K562 (cell line): Measurements from ENCODE around the gene GYG2. TPM values are rescaled to one million over a fixed set of nuclear protein-coding genes. Genes with fewer than 3 reads are reported as not detected.

ENCODE experiments used
- ATAC-seq: fragments of 200-7000 bp; cut with Tn5 transposase; 3 replicates; pipeline ENCODE4 v1.9.1; 2020; ENCODE audit warnings: moderate library complexity
- BruUV-seq: library from RNA; stranded (reverse); fragments of 400-500 nt; replicated peaks from 2 replicates; lab custom pipeline; 2021; lab: Mats Ljungman, UMichigan
- CTCF ChIA-PET: fragments of 300-600 bp; formaldehyde crosslinking; extraction: SDS; loops from one replicate; lab custom pipeline; 2021; ENCODE audit warnings: low intra/inter-chr PET ratio; lab: Yijun Ruan, JAX
- POLR2A ChIA-PET: fragments of 300-600, 350-650 bp; sonication (Branson Sonifier 250); formaldehyde crosslinking; extraction: SDS; loops from one replicate; lab custom pipeline; 2021; ENCODE audit warnings: antibody characterized with exemption, inconsistent platforms; lab: Yijun Ruan, JAX
- DNase-seq, 4 experiments: peaks; one replicate each; pipeline versions ENCODE4 v3.0.0 to v3.0.0-alpha.2; 2011 to 2018; ENCODE audit warnings: low spot score in 3 of 4, mixed read lengths in 3 of 4; ENCODE audit errors: extremely low read depth in 1 of 4
- FAIRE-seq: peaks from 2 replicates; lab custom pipeline; 2011; peaks lifted over from hg19 to GRCh38; lab: Jason Lieb, UNC
- H2AFZ ChIP-seq: 2 replicates; pipeline ENCODE4 v1.6.0; 2011; ENCODE audit warnings: low read depth, low read length, control low read depth, inconsistent platforms
- H3K27ac ChIP-seq: fragments of 200-600 bp; 3 replicates; pipeline ENCODE4 v1.8.0; 2011; ENCODE audit warnings: low read depth, mild to moderate bottlenecking, control low read depth, inconsistent platforms, low read length, moderate library complexity, mixed read lengths; ENCODE audit errors: extremely low read depth
- H3K27me3 ChIP-seq, 2 experiments: fragments of 300-600 bp in 1 of 2; 2 replicates in 1 of 2; 3 replicates in 1 of 2; pipeline versions ENCODE4 v1.6.0 to v1.8.0; 2011; ENCODE audit warnings: inconsistent platforms in 2 of 2, low read length in 2 of 2, mild to moderate bottlenecking in 1 of 2, mixed read lengths in 1 of 2, moderate library complexity in 1 of 2; ENCODE audit not compliant: control insufficient read depth in 2 of 2, insufficient read depth in 2 of 2
- H3K36me3 ChIP-seq: fragments of 300-600 bp; 3 replicates; pipeline ENCODE4 v1.8.0; 2011; ENCODE audit warnings: mild to moderate bottlenecking, low read length, inconsistent platforms; ENCODE audit not compliant: control insufficient read depth, insufficient read depth
- H3K4me1 ChIP-seq, 2 experiments: fragments of 200-600 bp in 1 of 2; replicated peaks in 1 of 2; 2 replicates in 1 of 2; 3 replicates in 1 of 2; pipeline versions ENCODE4 v1.5.1 to v1.8.0; 2011; ENCODE audit warnings: inconsistent platforms in 2 of 2, low read length in 2 of 2, mild to moderate bottlenecking in 1 of 2, mixed read lengths in 1 of 2, moderate library complexity in 1 of 2; ENCODE audit not compliant: control insufficient read depth in 2 of 2, insufficient read depth in 2 of 2
- H3K4me2 ChIP-seq: 2 replicates; pipeline ENCODE4 v1.6.1; 2011; ENCODE audit warnings: low read length, control low read depth, inconsistent platforms, mixed read lengths; ENCODE audit not compliant: insufficient read depth
- H3K4me3 ChIP-seq: fragments of 200-600 bp; sonication (generic), shearing (Covaris generic); 2 replicates; pipeline ENCODE4 v1.5.1; 2016; ENCODE audit warnings: control low read depth, inconsistent platforms
- H3K79me2 ChIP-seq: fragments of 200-600 bp; 3 replicates; pipeline ENCODE4 v1.8.0; 2011; ENCODE audit warnings: low read length, inconsistent platforms; ENCODE audit not compliant: control insufficient read depth, insufficient read depth
- H3K9ac ChIP-seq, 2 experiments: 2 replicates each; pipeline versions ENCODE4 v1.6.0 to v1.6.1; 2011; ENCODE audit warnings: low read depth in 2 of 2, low read length in 2 of 2, control low read depth in 1 of 2, inconsistent platforms in 1 of 2, mild to moderate bottlenecking in 1 of 2, mixed read lengths in 1 of 2; ENCODE audit not compliant: insufficient read depth in 1 of 2
- H3K9me1 ChIP-seq: one replicate; pipeline ENCODE4 v1.6.0; 2011; ENCODE audit warnings: inconsistent platforms, mild to moderate bottlenecking, low read length, moderate library complexity; ENCODE audit not compliant: control insufficient read depth, insufficient read depth
- H3K9me3 ChIP-seq: replicated peaks from 2 replicates; pipeline ENCODE4 v1.5.1; 2011; ENCODE audit warnings: low read depth, low read length, inconsistent platforms; ENCODE audit not compliant: control insufficient read depth, insufficient read depth
- H4K20me1 ChIP-seq: replicated peaks from 2 replicates; pipeline ENCODE4 v1.6.1; 2011; ENCODE audit warnings: low read length, inconsistent platforms, mixed read lengths; ENCODE audit not compliant: control insufficient read depth, insufficient read depth
- AFF4 ChIP-seq: sonication (generic); formaldehyde crosslinking; IDR thresholded peaks from 2 replicates; pipeline ENCODE4 v1.8.0; 2023; ENCODE audit warnings: mild to moderate bottlenecking, missing genetic modification reagents
- CBX5 ChIP-seq: IDR thresholded peaks from 2 replicates; pipeline ENCODE4 v1.6.1; 2014; ENCODE audit warnings: low read depth, borderline replicate concordance
- FOXP1 ChIP-seq: sonication (generic); formaldehyde crosslinking; IDR thresholded peaks from 2 replicates; pipeline ENCODE4 v1.8.0; 2022; ENCODE audit warnings: mild to moderate bottlenecking, missing genetic modification reagents
- GATAD2A ChIP-seq: fragments of 450-650 bp; IDR thresholded peaks from 2 replicates; pipeline ENCODE4 v1.6.1; 2017
- JUN ChIP-seq, 2 experiments: sonication (generic) in 1 of 2; formaldehyde crosslinking in 1 of 2; IDR thresholded peaks; 2 replicates each; pipeline versions ENCODE4 v1.6.1 to v1.8.0; 2012 to 2022; ENCODE audit warnings: borderline replicate concordance in 2 of 2, mild to moderate bottlenecking in 2 of 2, improper control_type of control experiment in 1 of 2, low read depth in 1 of 2, low read length in 1 of 2, missing genetic modification reagents in 1 of 2
- MAFG ChIP-seq: fragments of 450-650 bp; conservative IDR thresholded peaks from 2 replicates; pipeline ENCODE4 v1.6.1; 2016; ENCODE audit warnings: missing genetic modification characterization, missing compliant biosample characterization
- MCM5 ChIP-seq: fragments of 450-650 bp; IDR thresholded peaks from 2 replicates; pipeline ENCODE4 v1.6.1; 2016; ENCODE audit warnings: low read depth
- MLLT1 ChIP-seq, 2 experiments: fragments of 450-650 bp; IDR thresholded peaks; 2 replicates each; pipeline ENCODE4 v1.6.1; 2016
- POLR3G ChIP-seq: IDR thresholded peaks from 2 replicates; pipeline ENCODE4 v1.6.1; 2011; ENCODE audit not compliant: insufficient read length, insufficient replicate concordance; ENCODE audit errors: extremely low read depth
- PTRF ChIP-seq: fragments of 450-650 bp; IDR thresholded peaks from 2 replicates; pipeline ENCODE4 v1.6.1; 2016; ENCODE audit warnings: mild to moderate bottlenecking, missing genetic modification characterization, missing compliant biosample characterization
- RAD21 ChIP-seq, 2 experiments: fragments of 250-450 bp in 1 of 2; fragments of 450-650 bp in 1 of 2; sonication (Bioruptor Pico) in 1 of 2; formaldehyde crosslinking in 1 of 2; IDR thresholded peaks in 1 of 2; conservative IDR thresholded peaks in 1 of 2; 2 replicates each; pipeline versions ENCODE4 v1.4.0 to v1.8.0; 2020 to 2022; ENCODE audit warnings: mild to moderate bottlenecking in 2 of 2, moderate library complexity in 1 of 2
- RBM17 ChIP-seq: fragments of 200-400 bp; formaldehyde crosslinking; IDR thresholded peaks from 2 replicates; pipeline ENCODE4 v1.6.1; 2017; ENCODE audit warnings: low read depth, mild to moderate bottlenecking, low read length, borderline replicate concordance
- RNF2 ChIP-seq: sonication (generic); IDR thresholded peaks from 2 replicates; pipeline ENCODE4 v1.6.1; 2016
- TBL1XR1 ChIP-seq, 2 experiments: IDR thresholded peaks; 2 replicates each; pipeline ENCODE4 v1.6.1; 2012; ENCODE audit warnings: improper control_type of control experiment in 2 of 2, low read length in 2 of 2, mild to moderate bottlenecking in 1 of 2
- TRIM24 ChIP-seq, 2 experiments: fragments of 450-650 bp; IDR thresholded peaks; 2 replicates each; pipeline ENCODE4 v1.6.1; 2016
- TRIM28 ChIP-seq: fragments of 450-650 bp; IDR thresholded peaks from 2 replicates; pipeline ENCODE4 v1.6.1; 2017
- ZFX ChIP-seq: sonication (generic); formaldehyde crosslinking; IDR thresholded peaks from 2 replicates; pipeline ENCODE4 v1.8.0; 2022; ENCODE audit warnings: mild to moderate bottlenecking, missing genetic modification reagents, moderate library complexity
- WGBS: fragments of 100-300 bp; shearing (Covaris generic); methylation state at CpG from one replicate; pipeline ENCODE4 v1.1.6; 2016; ENCODE audit warnings: low coverage, mixed read lengths; ENCODE audit not compliant: insufficient coverage; ENCODE audit errors: missing lambda C conversion rate; 5-methylcytosine and 5-hydroxymethylcytosine counted together
- in situ Hi-C: fragments of 300-500 bp; cut with MboI; formaldehyde crosslinking; loops from 4 replicates; pipeline ENCODE4 v1.15.0; 2018; ENCODE audit warnings: inconsistent platforms, mixed read lengths
- intact Hi-C: fragments of 100-400 bp; cut with micrococcal nuclease; formaldehyde crosslinking; loops from 2 replicates; pipeline ENCODE4 v1.14.2; 2022
- polyA plus RNA-seq, 8 experiments: library from polyadenylated mRNA; depleted of rRNA in 4 of 8; stranded (reverse) in 5 of 8; unstranded in 3 of 8; fragments of >200 nt; fragmentation: Nextera tagmentation in 2 of 8; fragmentation: Illumina TruSeq in 1 of 8; extraction: Ambion mirVana in 2 of 8; extraction: Trizol in 1 of 8; gene quantifications; 2 replicates each; pipeline versions ENCODE4 v1.2.1 to v1.2.3, GENCODE V29; 2011 to 2014; ENCODE audit warnings: inconsistent platforms in 1 of 8, missing spikeins in 1 of 8
- total RNA-seq, 7 experiments: library from RNA; depleted of rRNA in 6 of 7; stranded (reverse); fragments of >200 nt in 6 of 7; fragmentation: Illumina TruSeq in 2 of 7; extraction: Trizol in 2 of 7; gene quantifications; 2 replicates each; pipeline versions ENCODE4 v1.2.1 to v1.2.3, GENCODE V29; 2011 to 2021; ENCODE audit warnings: low replicate concordance in 1 of 7
- TF ChIP-seq, protein P1 (sequence below), 3 experiments: fragments of 200-800 bp in 1 of 3; sonication (Bioruptor generic) in 1 of 3; sonication (generic) in 1 of 3; formaldehyde crosslinking in 1 of 3; IDR thresholded peaks; 2 replicates each; pipeline versions ENCODE4 v1.6.1 to v1.8.0; 2016 to 2022; ENCODE audit warnings: mild to moderate bottlenecking in 2 of 3, missing compliant biosample characterization in 2 of 3, missing genetic modification characterization in 2 of 3, missing genetic modification reagents in 1 of 3

The GYG2 gene
- total and polyA plus RNA-seq, 9 of the 15 experiments (the other 6 are each of a cell fraction or from before 2014, with no cell fraction given): 0.24 to 4.4 (median 2.9) TPM

DNA sequence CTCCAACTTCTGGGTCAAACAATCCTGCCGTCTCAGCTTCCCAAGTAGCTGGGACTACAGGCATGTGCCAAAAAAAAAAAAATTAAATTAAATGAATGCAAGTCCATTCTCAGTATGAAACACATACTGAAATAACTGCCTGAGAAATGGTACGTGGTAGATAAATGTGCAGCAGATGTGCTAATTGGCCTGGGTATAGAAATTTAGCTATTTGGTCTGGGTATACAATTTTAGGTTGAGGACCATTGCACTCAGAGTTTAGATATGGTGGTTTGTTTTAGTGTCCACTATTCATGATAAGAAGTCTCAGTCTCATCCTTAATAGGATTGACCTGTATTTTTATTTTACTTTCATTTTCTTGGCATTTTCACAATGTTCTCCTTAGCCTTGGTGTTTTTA lies 9.2 kb downstream of the GYG2 start:
- H3K27ac ChIP-seq: no peak overlapping the region
- BruUV-seq: no TSS peak
- WGBS: 25% methylated on average over 2 of the region's 2 CpGs
- H3K4me3 ChIP-seq: no peak overlapping the region
- no peak overlapping the region for H3K9ac ChIP-seq
- H3K4me2 ChIP-seq: no peak overlapping the region
- DNase-seq: no peak
- no peaks in the 10 kb centered on the region for H3K36me3 ChIP-seq
- intact Hi-C loops: no loop called here
- CTCF ChIA-PET: no interaction called here
- no peaks in the 10 kb centered on the region; a peak in 1 of 5 replicates for H3K4me1 ChIP-seq
- no peaks in the 10 kb centered on the region for H3K27me3 ChIP-seq
- POLR2A ChIA-PET: no interaction called here
- H3K79me2 ChIP-seq: no peaks in the 10 kb centered on the region
- FAIRE-seq: no peak
- no peak overlapping the region for H2AFZ ChIP-seq
- peaks cover 3% of the 10 kb centered on the region; the same call in 1 of the 2 replicates for H3K9me3 ChIP-seq
- in situ Hi-C loops: no loop called here
- H3K9me1 ChIP-seq: no peaks in the 10 kb centered on the region
- no peaks in the 10 kb centered on the region for H4K20me1 ChIP-seq
- ATAC-seq: no peak
- no peak for TF ChIP-seq PTRF (tag)
- no peak for TF ChIP-seq MCM5
- TF ChIP-seq RAD21 (CRISPR knock-in tag; conservative IDR thresholded peaks at IDR 0.05 in 1 of 2, IDR thresholded peaks at IDR 0.05 in 1 of 2): no peak
- TF ChIP-seq MAFG (tag): no peak
- TF ChIP-seq RNF2: no peak
- TF ChIP-seq MLLT1 (IDR thresholded peaks at IDR 0.05): no peak
- TF ChIP-seq, protein P1, sequence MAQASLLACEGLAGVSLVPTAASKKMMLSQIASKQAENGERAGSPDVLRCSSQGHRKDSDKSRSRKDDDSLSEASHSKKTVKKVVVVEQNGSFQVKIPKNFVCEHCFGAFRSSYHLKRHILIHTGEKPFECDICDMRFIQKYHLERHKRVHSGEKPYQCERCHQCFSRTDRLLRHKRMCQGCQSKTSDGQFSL (CRISPR knock-in tag; IDR thresholded peaks at IDR 0.05): no peak
- TF ChIP-seq, protein P1 (tag; IDR thresholded peaks at IDR 0.05): no peak
- TF ChIP-seq FOXP1: no peak
- TF ChIP-seq TRIM28: peak; percentile 93
- no peak for TF ChIP-seq GATAD2A
- TF ChIP-seq AFF4 (CRISPR knock-in tag): no peak
- no peak for TF ChIP-seq POLR3G
- TF ChIP-seq CBX5: 0 out of 2 replicates have a peak, but pooled peaks have one; percentile 37
- TF ChIP-seq JUN (IDR thresholded peaks at IDR 0.05; ENCODE audit: borderline replicate concordance, low read depth, low read length): no peak
- no peak for TF ChIP-seq JUN (CRISPR knock-in tag; IDR thresholded peaks at IDR 0.05; ENCODE audit: borderline replicate concordance)
- peak in 1 of 2 experiments; percentile 62; a peak in 2 of 4 replicates for TF ChIP-seq TRIM24 (IDR thresholded peaks at IDR 0.05)
- TF ChIP-seq RBM17: no peak
- TF ChIP-seq TBL1XR1 (IDR thresholded peaks at IDR 0.05; ENCODE audit: low read length in 2 of 2): no peak
- no peak for TF ChIP-seq ZFX (CRISPR knock-in tag)
